Skin epidermis (tissue), 12 donors: ENCODE measurements around the gene ACTR1A.
"Not testable (repeated sequence)": the region's sequence is repeated elsewhere in the genome, so short reads cannot be mapped to it uniquely, and the experiment has no call there.

ENCODE experiments used
- H3K27ac ChIP-seq, 21 experiments: fragments of 200-600 bp; sonication (generic) in 11 of 21; one replicate each; pipeline ENCODE4 v1.5.0; 2020; ENCODE audit warnings: mild to moderate bottlenecking in 3 of 21, inconsistent platforms in 2 of 21, moderate library complexity in 2 of 21
- H3K4me3 ChIP-seq, 7 experiments: fragments of 200-600 bp; sonication (generic) in 2 of 7; one replicate each; pipeline ENCODE4 v1.5.0; 2020; ENCODE audit warnings: inconsistent platforms in 2 of 7, mild to moderate bottlenecking in 2 of 7, moderate library complexity in 1 of 7

The ACTR1A gene

DNA sequence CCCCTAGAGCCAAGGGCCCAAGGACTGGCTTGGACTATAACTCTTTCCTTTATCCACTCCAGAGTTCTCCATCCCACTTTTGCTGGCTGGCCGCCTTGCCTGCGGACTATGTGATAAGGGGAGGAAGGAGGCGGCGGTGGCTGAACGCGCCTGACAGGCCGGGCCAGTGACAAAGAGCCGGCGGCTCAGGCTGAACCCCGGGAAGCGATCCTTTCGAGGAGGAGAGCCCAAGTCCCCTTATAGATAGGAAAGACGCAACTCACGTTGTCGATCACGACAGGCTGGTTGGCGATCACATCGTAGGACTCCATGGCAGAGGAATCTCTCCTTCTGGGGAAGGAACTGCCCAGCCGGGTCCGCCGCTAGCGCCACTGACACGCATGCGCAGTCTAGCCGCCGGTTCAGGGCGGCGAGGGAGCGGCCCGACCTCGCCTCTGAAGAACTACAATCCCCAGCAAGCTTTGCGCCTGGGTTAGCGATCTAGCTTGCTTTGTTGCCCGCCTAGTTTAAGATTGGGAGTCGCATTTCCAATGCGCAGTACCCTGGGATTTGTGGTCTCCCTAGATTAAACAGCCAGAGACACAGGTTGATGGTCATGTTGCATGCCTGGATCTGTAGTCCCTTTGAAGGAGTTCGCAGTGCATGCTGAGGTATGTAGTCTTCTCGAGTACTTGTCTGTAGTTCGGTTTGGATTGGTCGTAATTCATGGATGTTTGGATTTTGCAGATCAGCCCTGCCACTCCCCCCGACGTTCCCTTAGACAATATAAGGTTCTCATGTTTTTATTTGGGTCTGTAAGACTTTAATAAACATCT, at the start of gene ACTR1A:
TSS of gene ACTR1A (minus strand) at position 376 of the 815 bp plus-strand sequence. CDS start at position 311, 65 bp downstream.
- peak within 1 kb of the TSS; percentile 63 to 99 (median 87) for H3K4me3 ChIP-seq
- peak within 1 kb of the TSS; percentile 51 to 94 (median 88) for H3K27ac ChIP-seq

DNA sequence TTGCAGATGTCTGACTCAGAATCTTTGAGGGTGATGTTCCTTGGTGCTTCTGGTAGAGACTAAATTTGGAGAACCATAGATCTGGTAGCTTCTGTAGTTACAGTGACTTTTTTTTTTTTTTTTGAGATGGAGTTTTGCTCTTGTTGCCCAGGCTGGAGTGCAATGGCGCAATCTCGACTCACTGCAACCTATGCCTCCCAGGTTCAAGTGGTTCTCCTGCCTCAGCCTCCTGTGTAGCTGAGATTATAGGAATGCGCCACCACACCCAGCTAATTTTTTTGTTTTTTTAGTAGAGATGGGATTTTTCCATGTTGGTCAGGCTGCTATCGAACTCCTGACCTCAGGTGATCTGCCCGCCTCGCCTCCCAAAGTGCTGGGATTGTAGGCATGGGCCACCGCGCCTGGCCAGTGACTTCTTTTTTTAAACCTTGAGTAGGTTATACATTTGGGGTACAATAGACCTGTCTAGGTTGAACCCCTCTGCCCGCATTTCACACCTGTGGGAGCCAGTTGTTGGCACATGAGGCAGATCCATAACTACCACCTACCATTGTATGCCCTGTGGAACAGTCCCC, 48.2 kb upstream of the ACTR1A start:
- Histone ChIP-seq H3K27ac (no peak overlapping the region), H3K4me3 (no peak overlapping the region)

GRCh38 chr10:102549549-102549948, 47.0 kb upstream of the ACTR1A start:
- H3K4me3 ChIP-seq, result no peak overlapping the region
- peak overlapping the region in 1 of 21 experiments; percentile 8 for H3K27ac ChIP-seq

- H3K4me3 ChIP-seq, result no peak overlapping the region
- no peak overlapping the region for H3K27ac ChIP-seq
Observed at GRCh38 chr10:102546606-102547320, 44.3 kb upstream of the ACTR1A start.

DNA sequence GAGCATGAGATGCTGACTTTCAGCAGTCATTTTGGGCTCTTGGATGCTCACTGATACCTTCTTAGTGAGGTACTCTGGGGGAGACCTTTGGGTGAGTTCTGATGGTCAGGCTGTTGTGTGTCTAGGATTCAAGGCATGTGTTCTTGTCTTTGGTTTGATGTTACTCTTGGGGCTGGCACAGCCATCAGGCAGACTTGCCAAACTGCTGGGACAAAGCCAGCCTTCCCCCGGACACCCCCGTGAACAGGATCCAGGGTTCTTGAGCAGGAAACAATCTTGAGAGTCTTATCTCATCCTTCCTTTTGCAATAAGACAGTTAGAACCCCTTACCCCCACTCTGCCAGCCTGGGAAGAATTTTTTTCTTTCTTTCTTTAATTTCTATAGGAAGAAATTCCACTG, 43.5 kb upstream of the ACTR1A start:
- Histone ChIP-seq H3K4me3 (no peak overlapping the region), H3K27ac (no peak overlapping the region)

DNA sequence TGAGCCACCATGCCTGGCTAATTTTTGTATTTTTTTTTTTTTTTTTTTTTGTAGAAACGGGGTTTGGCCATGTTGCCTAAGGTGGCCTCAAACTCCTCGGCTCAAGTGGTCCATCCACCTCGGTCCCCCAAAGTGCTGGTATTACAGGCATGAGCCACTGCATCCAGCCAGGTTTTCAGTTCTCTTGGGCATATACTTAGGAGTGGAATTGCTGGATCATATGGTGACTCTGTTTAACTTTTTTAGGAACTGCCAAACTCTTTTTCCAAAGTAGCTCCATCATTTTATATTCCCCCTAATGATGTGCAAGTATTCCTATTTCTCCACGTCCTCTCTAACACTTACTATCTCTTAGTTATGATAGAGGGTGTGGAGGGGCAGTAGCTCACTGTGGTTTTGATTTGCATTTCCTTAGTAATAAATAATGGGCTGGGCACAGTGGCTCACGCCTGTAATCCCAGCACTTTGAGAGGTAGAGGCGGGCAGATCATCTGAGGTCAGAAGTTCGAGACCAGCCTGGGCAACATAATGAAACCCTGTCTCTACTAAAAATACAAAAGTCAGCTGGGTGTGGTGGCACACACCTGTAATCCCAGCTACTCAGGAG, 42.9 kb upstream of the ACTR1A start:
- Histone ChIP-seq H3K4me3 (no peak overlapping the region), H3K27ac (no peak overlapping the region)

DNA sequence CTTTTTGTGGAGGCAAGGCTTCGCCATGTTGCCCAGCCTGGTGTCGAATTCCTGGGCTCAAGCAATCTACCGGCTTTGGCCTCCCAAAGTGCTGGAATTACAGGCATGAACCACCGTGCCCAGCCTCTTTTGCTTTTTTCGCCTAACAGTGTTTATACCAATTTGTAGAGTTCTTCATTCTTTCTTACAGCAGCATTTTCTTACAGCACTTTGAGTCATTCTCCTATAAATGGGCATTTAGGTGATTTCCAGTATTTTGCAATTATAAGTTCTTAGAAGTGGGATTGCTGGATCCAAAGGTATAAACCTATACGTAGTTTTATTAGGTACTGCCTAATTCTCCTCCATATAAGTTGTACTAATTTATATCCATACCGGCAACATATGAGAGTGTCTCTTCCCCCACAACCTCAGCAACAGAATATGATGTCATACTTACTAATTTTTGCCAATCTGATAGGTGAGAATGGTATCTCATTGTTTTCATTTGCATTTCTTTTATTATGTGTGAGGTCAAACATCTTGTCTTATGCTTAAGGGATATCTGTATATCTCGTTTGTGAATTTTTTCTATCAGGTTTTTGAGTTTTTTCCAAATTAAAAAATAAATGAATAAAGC, 40.4 kb upstream of the ACTR1A start:
- H3K27ac ChIP-seq, result no peak overlapping the region
- H3K4me3 ChIP-seq, result no peak overlapping the region

- Histone ChIP-seq H3K27ac (no peak overlapping the region), H3K4me3 (no peak overlapping the region)
Observed at GRCh38 chr10:102540023-102540422, 37.5 kb upstream of the ACTR1A start.

GRCh38 chr10:102538811-102539210, 36.3 kb upstream of the ACTR1A start:
- Histone ChIP-seq H3K4me3 (no peak overlapping the region), H3K27ac (no peak overlapping the region)

GRCh38 chr10:102537948-102538347, 35.4 kb upstream of the ACTR1A start:
- H3K27ac ChIP-seq, result no peak overlapping the region
- no peak overlapping the region for H3K4me3 ChIP-seq

DNA sequence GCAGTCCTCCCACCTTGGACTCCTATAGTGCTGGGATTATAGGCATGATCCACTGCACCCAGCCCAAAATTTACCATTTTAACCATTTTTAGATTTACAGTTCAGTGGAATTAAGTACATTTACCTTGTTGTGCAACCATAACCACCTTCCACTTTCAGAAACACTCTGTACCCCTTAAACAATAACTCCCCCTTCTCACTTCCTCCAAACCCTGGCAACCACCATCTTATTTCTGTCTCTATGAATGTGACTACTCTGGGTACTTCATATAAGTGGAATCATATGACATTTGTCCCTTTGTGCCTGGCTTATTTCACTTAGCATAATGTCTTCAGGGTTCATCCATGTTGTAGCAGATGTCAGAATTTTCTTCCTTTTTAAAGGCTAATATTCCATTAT, 34.9 kb upstream of the ACTR1A start:
- H3K27ac ChIP-seq, result no peak overlapping the region
- no peak overlapping the region for H3K4me3 ChIP-seq

GRCh38 chr10:102535481-102536147, 33.1 kb upstream of the ACTR1A start:
- H3K27ac ChIP-seq, result no peak overlapping the region
- no peak overlapping the region for H3K4me3 ChIP-seq

DNA sequence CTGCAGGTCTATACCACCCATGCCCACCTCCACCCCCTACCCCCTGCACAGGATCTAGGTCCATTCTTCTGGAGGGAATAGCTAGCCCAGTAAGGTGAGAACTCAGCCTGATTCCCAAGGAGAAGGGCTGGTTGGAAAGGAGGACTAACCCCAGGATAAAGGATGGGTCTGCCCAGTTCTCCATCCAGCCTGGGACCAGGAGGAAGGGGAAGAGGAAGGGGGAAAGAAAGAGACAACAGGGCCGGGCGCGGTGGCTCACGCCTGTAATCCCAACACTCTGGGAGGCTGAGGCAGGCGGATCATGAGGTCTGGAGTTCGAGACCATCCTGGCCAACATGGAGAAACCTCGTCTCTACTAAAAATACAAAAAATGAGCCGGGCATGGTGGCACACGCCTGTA, 32.5 kb upstream of the ACTR1A start:
- H3K4me3 ChIP-seq, H3K27ac ChIP-seq: not testable (repeated sequence)

- Histone ChIP-seq H3K27ac (no peak overlapping the region), H3K4me3 (no peak overlapping the region)
Observed at GRCh38 chr10:102534333-102534732, 31.8 kb upstream of the ACTR1A start.

DNA sequence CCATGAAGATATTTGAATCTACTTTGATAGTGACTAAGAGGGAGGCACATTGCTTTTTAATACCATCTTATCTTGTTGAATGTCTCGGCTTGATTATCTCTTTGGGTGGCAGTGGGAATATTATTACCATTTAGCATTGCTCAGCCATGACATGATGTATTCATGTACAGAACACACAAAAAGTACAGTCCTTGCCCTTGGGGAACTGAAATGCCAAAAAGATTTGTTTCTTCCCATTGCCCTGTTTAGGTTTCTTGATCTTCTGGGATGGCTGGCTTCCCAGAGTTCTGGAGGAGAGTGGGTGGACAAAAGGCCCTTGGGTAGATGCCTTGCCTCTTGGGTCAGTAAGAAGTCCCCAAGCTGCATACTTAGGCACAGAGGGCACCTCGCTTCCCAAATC, 25.0 kb upstream of the ACTR1A start:
- Histone ChIP-seq H3K4me3 (no peak overlapping the region), H3K27ac (no peak overlapping the region)

- H3K27ac ChIP-seq, result no peak overlapping the region
Observed at GRCh38 chr10:102524746-102525145, 22.2 kb upstream of the ACTR1A start.

GRCh38 chr10:102523250-102524029, 20.9 kb upstream of the ACTR1A start:
- Histone ChIP-seq H3K27ac (peak overlapping the region in 2 of 21 experiments; percentile 8 to 9), H3K4me3 (no peak overlapping the region)

More at GRCh38 chr10:102524746-102525145, 22.2 kb upstream of the ACTR1A start:
- H3K4me3 ChIP-seq, result no peak overlapping the region

GRCh38 chr10:102522874-102523249, 20.4 kb upstream of the ACTR1A start:
- Histone ChIP-seq H3K4me3 (no peak overlapping the region), H3K27ac (peak overlapping the region in 1 of 21 experiments; percentile 8)
